GM23338 (cell line): ENCODE measurements around the gene LARGE1.

Experiments
- CTCF ChIP-seq, 2 experiments: fragments of 200-600 bp in 1 of 2; sonication (generic) in 1 of 2; conservative IDR thresholded peaks; 2 replicates each; pipeline versions ENCODE4 v1.5.1 to v1.6.1; 2016 to 2017; ENCODE audit warnings: antibody characterized with exemption in 2 of 2, low read depth in 2 of 2, mild to moderate bottlenecking in 2 of 2, moderate library complexity in 1 of 2
- ETS1 ChIP-seq: IDR thresholded peaks from 2 replicates; pipeline ENCODE4 v1.6.1; 2016; ENCODE audit warnings: antibody characterized with exemption
- EZH2phosphoT487 ChIP-seq: fragments of 200-600 bp; sonication (generic); IDR thresholded peaks from one replicate; pipeline ENCODE4 v1.8.1; 2018; ENCODE audit warnings: antibody characterized with exemption; ENCODE audit not compliant: unreplicated experiment
- POLR2AphosphoS5 ChIP-seq: IDR thresholded peaks from 2 replicates; pipeline ENCODE4 v1.6.1; 2016; ENCODE audit warnings: antibody characterized with exemption, low read depth
- STAT1 ChIP-seq: IDR thresholded peaks from one replicate; pipeline ENCODE4 v1.6.1; 2016; ENCODE audit warnings: antibody characterized with exemption; ENCODE audit not compliant: unreplicated experiment

GRCh38 chr22:33792832-33793231, 127.4 kb downstream of the LARGE1 start:
- TF ChIP-seq CTCF (conservative IDR thresholded peaks at IDR 0.05; ENCODE audit: low read depth in 2 of 2) (no peak), POLR2AphosphoS5 (no peak), STAT1 (no peak), EZH2phosphoT487 (no peak), ETS1 (no peak)
